Middle frontal gyrus (tissue), 1 donor: Measurements from ENCODE around the gene ZNF219.

Source experiments
- DNase-seq: peaks from one replicate; pipeline ENCODE4 v3.0.0-alpha.2; 2015; ENCODE audit warnings: low spot score; ENCODE audit errors: extremely low spot score

ZNF219 gene

GRCh38 chr14:21102521-21103410, 4.3 kb upstream of the ZNF219 start:
- no peak for DNase-seq

GRCh38 chr14:21101802-21102413, 3.5 kb upstream of the ZNF219 start:
- DNase-seq = no peak

GRCh38 chr14:21100931-21101330, 2.5 kb upstream of the ZNF219 start, which contains the start of gene TMEM253:
Gene TMEM253, plus strand, starts transcription at chr14:21101066. Its CDS starts 278 bp downstream, at chr14:21101344.
- DNase-seq = no peak

GRCh38 chr14:21099596-21099985, 1.1 kb upstream of the ZNF219 start:
- DNase-seq = no peak

- DNase-seq = no peak
These were observed 589 bp upstream of the ZNF219 start for GRCh38 chr14:21098892-21099595.

DNA sequence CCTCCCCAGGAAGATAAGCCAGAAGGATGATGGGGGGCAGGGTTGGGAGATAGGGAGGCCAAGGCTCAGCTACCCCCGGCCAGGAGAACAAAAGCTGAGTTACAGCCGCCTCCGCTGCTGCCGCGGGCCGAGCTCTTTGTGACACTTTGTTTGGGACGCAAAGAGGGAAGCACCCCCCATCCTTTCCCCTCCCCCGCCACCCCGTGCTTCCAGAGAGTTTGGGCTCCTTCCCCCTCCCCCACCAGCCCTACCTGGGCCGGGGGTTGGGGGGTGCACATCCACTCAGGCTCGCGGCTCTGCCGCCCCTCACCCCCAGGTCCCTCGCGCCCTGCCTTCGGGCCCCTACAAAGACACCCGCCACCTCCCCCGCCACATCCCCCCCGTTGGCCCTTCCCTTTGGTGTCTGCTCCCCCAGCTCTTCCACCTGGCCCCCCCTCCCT, 799 bp downstream of the ZNF219 start:
- DNase-seq = no peak

DNA sequence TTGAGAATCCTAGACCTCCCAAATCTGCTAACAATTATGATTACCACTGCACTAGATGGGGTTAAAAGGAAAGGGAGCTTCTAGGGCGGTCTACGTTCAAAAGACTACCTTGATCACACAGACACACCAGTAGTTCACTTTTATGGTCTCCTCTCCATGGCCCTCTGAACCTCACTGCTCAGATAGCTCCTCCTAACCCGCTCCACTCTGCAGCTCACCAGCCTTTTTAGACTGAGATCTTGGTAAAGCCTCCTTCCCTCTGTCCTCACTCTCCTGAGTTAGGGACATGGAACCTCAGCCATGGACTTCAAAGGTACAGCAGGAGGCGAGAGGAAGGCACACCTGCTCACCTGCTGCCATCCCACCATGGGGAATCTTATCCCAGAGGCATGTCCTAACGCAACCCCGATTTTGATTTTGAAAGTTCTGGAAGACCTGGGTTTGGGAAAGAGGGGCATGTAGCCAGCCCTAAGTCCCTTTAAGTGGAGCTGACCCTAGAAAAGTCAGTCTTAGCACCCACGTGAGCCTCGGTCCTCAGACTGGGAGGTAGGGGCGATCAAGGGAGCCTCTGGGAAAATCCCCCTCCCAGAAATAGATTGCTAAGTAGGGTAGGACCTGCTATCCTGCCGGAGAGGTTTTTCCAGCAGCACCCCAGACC, 1.3 kb downstream of the ZNF219 start:
- no peak for DNase-seq

DNA sequence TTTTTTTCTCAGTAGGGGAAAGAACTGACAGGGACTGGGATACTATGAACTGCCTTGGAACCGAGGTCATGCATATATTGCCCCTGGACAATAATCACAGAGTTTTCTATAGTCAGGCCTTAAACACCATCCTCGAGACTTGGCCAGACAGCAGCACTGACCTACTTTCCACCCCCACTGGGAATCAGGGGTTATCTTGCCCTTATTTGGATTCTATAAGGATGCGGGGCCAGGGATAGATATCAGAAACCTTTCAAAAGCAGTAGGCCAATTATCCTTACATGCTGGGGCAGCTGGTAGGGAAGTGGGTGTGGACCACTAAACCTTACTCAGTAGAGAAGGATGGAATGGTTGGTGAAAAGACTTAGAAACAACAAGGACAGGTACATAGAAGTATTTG, 2.0 kb downstream of the ZNF219 start:
- DNase-seq = no peak

- DNase-seq = peak; percentile 11
These were observed 2.8 kb downstream of the ZNF219 start for GRCh38 chr14:21095430-21096205.

DNA sequence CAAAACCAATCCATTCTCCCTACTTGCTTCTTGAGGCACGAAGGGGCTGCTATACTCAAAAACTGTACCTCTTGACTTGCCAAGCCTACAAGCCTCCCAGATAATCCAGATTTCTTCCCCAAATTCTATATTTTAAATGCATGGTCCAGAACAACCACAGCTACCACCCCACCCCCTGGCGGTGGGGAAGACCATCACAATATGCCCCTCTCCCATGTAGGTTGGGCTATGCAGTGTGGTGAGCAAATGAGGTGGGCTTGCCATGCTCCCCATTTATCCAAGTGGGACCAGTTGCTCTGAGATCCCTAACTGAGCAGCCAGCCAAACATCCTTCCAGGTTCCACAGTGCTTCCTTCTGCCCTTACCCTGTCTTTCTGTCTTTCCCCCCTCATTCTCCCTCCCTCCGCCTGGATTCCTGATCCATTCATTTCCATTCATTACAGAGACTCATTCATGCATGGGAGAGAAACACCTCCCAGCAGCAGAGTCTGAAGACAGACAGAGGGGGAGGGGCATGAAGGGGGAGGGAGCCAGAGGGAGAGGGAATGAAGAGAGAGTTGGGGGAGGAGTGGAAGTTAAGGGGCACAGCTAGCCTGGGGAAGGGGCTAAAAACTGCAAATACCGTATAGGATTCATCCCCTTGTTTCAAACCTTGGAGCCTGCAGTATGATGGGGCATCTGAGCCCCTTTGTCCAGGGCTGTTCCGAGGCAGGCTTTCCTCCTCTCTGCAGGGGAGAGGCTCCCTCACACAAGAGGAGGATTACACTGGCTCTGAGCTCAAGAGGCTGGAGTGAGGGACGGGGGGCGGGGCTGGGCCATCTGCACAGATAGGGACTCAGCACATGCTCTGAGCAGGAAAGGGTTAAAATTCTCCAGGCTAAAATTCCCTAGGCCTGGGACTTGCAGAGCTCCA, 4.4 kb downstream of the ZNF219 start:
- DNase-seq = no peak

- no peak for DNase-seq
These were observed 5.4 kb downstream of the ZNF219 start for GRCh38 chr14:21093018-21093417.

- no peak for DNase-seq
These were observed 6.0 kb downstream of the ZNF219 start for GRCh38 chr14:21092273-21093011.

DNA sequence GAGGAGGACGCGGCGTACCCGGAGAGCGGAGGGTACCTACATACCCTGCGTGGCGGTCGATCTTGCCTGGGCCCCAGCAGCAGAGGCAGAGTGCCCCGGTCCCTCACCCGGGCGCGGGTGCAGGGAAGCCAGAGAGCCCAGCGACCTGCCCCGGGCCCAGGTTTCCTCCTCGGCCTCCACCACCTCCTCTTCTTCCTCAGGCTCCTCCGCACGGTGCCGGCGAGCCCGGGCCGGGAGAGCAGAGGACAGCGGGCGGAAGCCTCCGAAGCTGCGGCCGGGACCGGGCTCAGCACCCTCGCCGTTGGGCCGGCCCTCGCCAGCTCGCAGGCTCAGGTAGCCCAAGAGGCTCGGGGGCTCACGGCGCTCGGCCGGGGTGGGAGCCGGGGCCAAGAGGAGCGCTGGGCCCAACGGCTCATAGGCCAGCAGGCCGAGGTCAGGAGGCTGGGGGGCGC, 6.6 kb downstream of the ZNF219 start:
- no peak for DNase-seq

DNA sequence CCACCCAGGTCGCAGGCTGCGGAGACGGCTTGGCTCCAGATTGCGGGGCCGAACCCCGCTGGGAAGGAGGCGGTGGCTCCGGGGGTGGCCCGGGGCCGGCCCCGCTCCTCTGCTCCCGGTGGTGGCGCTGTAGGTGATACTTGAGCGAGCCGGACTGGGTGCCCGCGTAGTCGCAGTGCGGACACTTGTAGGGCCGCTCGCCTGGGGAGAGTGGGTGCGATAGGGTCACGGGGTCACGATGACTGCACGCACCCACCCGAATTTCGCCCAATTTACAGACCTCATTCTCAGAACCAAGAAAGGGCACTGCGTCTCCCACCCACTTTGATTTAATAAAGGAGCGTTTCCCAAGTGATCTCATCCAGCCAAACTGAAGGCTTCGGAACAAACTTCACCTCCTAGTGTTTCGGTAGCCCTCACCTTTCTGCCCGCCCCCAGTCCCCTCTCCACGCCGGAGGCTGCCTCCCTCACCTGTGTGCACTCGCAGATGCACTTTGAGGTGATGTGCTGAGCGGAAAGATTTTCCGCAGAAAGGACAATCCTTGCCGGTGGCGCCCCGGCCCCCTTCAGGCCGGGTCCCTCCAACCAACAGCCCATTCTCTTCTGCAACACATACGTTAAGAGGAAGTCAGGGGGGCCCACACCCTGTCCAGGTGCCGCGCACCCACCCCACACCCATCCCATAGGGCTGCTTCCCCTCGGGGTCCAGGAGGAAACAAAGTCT, 7.4 kb downstream of the ZNF219 start:
- DNase-seq = no peak

- DNase-seq = no peak
These were observed 8.1 kb downstream of the ZNF219 start for GRCh38 chr14:21090194-21090939.

GRCh38 chr14:21089877-21090193, 8.6 kb downstream of the ZNF219 start:
- DNase-seq = no peak

DNA sequence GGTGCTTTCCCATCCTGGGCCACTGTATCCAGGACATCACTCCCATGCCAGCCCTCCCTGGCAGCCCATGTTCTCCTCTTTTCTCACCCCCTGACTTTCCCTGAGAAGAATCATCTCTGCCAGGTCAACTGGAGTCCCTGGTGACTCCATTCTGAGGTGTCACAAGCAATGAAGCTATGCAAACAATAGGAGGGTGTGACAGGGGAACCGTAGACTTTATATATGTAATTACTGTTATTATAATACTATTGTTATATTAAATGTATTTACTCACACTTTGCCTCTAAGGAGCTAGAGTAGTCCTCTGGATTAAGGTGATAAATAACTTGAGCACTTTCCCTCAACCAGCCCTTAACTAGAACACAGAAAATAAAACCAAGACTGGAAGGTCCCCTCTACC, 9.2 kb downstream of the ZNF219 start:
- DNase-seq = no peak

GRCh38 chr14:21088687-21089086, 9.8 kb downstream of the ZNF219 start:
- no peak for DNase-seq
